ENCODE measurements around the gene NEU2.

NEU2 gene

DNA sequence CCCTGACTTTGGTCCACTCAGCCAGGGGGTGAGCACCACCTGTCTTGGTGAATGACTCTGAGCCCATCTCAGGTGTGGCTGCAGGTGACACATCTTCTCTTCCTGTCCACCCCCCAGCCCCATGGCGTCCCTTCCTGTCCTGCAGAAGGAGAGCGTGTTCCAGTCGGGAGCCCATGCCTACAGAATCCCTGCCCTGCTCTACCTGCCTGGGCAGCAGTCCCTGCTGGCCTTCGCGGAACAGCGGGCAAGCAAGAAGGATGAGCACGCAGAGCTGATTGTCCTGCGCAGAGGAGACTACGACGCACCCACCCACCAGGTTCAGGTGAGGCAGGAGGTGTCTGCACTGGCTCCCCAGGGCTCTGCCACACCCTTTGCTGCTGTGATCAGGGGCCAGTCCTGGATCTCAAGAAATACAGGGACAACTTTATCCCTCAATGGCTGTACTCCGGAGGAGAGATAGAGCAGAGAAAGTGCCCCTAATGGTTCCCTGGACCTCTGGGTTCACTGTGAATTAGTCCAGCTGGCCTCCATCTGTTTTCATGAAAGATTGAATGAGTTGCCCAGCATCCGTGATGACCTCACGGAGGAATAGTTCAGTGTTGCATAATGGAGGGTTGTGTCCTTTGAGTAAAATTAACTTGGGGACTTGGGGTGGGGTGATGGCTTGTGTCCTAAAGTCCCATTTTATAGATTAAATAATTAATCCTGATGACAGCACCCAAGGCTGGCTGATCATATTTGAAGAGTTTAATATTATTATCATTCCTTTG is at the start of gene NEU2:
Gene NEU2 (plus strand): TSS at position 122 of the 770 bp plus-strand sequence. CDS start 0 bp downstream, at position 122.
- no peak for DNase-seq (ENCODE audit: low read depth in 2 of 2)

DNA sequence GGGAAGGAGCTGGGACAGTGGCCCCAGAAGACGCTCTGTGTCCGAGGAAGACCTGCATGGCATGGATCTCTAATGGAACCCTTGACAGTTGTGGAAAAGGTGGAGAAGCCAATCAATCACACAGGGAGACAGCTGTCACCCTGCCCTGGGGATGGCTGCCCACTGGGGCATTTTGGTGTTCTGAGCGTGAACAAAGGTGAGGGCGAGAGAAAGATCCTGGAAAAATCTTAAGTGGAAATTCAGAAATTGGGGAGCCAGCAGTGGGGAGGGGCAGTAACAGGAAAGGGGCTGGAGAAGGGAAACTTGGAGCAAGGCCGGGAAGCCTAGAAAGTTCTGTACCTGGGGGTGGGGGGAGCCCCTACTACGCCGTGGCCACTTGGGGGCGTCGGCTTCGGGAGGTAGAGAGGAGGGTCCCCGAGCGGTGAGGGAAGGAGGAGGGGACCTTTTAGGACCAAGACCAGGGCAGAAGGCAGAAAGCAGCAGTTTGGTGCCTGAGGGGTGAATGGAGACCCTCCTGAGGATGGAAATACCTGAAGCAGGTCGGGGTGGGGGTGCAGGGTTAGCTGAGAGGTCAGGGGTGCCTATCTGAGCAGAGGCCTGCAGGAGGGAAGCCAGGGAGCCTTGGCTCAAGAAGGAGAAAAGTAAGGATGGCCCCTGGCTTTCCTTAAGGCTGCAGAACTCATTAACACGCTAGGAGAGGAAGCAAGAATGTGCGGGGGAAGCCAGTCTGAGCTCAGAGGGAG is 49.4 kb upstream of the NEU2 start:
- DNase-seq (ENCODE audit: low read depth in 2 of 2): no peak

DNA sequence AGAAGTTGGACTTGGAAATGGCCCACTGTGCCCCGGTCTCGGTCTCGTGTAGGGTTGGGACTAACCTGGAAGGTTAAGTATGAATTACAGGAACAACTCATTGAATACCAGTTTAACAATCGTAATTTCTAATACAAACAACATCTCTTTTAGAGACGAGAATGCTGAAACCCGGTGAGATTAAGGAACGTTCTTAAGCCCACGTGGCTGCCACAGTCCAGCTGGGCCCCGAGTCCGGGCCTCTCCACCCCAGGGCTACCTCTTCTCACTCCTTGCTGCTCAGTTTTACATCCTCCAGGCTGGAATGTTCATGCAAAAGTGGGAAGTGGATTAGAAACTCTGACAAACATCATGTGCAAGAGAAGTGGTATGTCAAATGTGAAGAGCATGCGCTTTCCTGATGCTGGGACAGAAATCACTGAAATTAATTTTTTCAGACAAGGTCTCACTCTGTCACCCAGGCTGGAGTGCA is 48.8 kb upstream of the NEU2 start:
- DNase-seq (ENCODE audit: low read depth in 2 of 2): no peak

DNA sequence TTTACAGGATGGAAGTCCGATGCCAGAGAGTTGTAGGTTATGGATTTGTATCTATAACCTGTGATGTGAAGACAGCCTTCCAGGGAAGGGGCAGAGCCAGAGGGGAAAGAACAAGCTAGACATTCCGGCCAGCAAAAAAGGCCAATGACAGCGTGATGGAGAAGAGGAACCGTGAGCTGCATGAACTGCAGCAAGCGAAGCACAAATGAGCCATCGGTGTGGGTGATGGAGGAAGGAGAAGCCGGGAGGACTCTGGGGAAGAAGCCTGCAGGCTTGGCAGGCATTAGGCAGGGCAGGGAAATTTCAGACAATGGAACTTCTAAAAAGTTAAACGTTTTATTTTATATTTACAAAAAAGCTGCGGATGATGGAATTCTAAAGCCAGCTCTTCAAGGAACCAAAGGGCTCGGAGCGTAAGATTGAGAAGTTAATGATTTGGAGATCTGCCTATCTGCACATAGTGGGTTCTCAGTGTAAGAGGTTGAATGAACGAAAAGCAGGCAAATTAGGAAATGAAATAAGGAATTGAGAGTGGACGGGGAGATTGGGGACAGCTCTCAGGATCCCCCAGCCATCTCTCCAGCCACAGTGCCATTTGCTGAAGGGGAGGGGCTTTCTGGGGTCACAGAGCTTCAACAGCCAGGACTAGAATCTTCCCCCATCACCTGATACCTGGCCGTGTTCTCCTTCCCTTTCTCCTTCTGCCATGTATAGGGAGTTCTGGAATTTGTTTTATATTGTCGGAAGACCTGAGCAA is 47.8 kb upstream of the NEU2 start:
- no peak for DNase-seq (ENCODE audit: low read depth in 2 of 2)

DNA sequence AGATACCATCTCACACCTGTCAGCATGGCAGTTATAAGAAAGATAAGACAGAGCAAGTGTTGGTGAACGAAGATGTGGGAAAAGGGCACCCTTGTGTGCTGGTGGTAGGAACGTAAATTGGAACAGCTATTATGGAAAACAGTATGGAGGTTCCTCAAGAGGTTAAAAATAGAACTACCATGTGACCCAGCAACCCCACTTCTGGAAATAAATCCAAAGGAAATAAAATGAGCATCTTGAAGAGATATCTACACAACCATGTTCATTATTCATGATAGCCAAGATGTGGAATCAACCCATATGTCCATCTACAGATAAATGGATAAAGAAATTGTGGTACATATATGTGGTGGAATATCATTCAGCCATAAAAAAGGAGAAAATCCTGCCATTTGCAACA is 46.3 kb upstream of the NEU2 start:
- DNase-seq (ENCODE audit: low read depth in 2 of 2): no peak

DNA sequence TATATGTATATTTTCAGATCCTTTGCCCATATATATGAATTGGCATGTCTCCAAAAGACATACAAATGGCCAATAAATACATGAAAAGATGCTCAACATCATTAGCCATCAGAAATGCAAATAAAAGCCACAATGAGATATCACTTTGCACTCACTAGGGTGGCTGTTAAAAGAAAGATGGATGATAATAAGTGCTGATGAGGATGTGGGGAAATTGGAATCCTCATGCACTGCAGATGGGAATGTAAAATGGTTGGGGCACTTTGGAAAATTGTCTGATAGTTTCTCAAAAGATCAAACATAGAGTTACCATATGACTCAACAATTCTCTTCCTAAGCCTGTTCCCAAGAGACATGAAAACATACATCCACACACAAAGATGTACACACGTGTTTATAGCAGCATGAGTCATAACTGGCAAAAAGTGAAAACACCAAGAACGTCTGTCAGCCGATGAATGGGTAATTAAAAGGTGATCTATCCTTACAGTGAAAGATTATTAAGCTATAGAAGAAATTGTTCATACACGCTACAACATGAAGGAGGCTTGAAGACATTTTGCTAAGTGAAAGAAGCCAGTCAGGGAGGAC is 39.1 kb upstream of the NEU2 start:
- DNase-seq (ENCODE audit: low read depth in 2 of 2): no peak

DNA sequence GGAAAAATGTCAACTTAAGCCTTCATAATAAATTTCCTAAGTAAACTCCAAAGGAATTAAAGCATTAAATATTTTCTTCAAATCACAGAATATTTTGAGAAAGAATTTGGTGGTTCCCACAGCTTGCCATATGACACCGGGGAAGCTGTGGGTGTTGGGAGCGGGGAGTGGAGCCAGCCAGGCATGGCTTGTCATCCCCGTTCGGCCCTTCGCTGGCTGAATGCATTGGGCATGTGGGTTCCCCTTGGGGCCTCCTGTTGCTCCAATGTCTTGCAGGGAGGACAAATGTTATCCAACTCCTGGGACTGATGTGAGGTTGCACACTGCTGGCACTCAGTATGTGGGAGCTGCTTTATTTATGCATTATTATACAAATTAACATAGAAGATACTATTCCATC is 38.0 kb upstream of the NEU2 start:
- DNase-seq (ENCODE audit: low read depth in 2 of 2): no peak

DNA sequence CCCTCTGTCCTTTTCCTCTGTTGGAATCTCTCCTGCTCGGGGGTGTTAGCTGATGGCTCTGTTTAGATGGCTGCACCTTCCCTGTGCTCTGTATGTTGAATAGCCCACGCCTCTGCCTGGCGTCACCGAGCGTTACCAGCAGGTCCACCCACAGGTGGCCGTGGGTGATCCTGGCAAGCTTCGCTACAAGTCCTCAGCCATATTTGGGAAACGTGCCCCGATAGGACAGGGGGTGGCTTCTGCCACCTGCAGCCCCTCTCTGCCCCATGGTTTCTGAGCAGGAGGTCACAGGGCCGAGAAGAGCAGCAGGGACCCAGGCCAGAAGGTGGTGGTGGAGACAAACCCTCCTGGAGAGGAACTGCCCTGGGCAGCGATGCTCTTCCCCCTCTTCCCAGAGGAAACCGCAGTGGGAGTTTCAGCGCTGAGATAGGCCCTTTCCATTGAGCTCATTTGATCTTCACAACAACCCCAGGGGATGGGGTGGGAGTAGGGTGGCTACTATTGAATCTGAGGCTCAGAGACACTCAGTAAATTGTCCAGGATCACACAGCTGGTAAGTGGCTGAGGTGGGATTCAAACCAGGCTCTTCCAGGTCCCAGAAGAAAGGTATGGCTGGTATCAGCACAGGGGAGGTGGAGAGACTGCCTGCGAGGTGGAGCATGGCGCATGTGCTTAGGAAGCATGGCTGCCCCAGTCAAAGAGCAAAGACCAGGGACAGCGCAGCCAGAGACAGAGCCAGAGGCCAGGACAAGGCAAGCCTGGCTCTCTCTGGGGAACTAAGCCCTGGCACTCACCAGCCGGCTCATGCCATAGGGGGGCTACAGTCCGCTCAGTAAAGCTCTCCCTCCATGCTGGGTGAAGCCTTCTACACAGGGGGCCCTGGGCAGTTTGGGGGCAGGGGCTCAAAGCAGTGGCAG is 34.5 kb upstream of the NEU2 start:
- DNase-seq (ENCODE audit: low read depth in 2 of 2): no peak

DNA sequence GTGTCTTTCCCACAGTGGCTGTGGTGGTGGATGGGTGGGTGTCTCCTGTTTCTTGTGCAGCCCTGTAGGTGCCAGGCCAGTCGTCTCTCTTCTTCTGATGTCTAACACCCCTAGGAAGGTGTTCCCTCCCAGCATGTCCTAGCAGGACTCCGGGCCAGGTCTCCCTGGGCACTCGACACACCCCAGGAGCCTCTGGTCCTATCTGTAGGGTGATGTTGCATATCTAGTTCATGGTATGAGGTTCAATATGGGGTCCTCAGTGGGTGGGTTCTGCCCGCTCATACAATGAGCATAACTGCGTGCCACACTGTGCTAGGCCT is 33.8 kb upstream of the NEU2 start:
- no peak for DNase-seq (ENCODE audit: low read depth in 2 of 2)

DNA sequence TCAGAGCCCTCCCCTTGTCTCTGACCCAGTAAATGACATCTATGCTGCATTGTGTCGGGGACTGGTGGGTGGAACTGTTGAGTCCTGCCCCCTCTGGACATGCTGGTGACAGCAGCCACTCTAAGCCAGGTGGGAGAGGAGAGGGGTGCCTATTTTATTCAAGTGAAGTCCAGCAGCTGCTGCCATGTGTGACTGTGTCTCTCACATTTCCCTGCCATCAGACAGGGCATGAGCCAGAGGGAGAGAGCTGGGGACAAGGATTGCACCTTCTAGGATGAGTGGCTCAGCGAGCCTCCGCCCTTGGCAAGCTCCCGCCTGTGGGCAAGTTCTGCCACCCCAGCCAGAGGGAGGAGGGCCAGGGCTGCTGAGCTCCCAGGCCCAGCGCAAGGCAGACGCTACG is 33.1 kb upstream of the NEU2 start:
- DNase-seq (ENCODE audit: low read depth in 2 of 2): no peak

DNA sequence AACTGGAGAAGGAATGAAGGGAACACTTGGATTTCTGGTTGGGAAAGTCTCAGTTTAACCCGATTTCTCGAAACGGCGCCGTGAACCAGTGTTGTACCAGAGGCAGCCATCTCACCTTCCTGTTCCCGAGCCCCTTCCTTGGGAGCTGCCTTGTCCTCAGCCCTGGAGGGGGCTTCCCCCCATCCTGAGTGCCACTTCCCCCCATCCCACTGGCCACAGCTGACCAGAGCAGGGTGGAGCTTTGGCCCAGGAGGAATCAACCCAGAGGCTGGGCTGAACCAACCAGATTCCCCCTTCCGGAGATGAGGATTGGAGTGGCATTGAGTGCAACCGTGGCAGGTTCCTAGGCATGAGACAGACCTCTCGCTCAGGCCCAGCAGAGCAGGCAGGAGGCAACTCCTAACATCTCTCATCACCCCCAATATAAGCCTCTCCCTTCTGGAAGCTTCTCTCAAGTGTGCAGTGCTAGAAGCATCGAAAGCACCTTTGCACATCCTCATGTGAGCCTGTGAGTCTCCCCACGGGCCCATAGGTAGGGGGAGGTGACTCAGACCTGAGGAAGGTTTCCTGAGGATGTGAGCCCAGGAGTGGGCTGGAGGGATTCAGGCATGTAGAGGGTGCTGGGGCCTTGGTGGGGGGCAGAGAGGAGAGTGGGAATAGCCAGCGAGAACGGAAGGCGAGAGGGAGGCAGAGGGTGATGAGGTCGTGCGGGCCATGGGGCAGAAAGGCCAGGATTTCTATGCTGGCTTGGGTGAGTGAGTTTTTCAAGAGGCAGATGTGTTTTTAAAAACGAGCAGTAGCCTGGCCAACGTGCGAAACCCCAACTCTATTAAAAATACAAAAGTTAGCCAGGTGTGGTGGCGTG is 31.4 kb upstream of the NEU2 start:
- DNase-seq (ENCODE audit: low read depth in 2 of 2): no peak

DNA sequence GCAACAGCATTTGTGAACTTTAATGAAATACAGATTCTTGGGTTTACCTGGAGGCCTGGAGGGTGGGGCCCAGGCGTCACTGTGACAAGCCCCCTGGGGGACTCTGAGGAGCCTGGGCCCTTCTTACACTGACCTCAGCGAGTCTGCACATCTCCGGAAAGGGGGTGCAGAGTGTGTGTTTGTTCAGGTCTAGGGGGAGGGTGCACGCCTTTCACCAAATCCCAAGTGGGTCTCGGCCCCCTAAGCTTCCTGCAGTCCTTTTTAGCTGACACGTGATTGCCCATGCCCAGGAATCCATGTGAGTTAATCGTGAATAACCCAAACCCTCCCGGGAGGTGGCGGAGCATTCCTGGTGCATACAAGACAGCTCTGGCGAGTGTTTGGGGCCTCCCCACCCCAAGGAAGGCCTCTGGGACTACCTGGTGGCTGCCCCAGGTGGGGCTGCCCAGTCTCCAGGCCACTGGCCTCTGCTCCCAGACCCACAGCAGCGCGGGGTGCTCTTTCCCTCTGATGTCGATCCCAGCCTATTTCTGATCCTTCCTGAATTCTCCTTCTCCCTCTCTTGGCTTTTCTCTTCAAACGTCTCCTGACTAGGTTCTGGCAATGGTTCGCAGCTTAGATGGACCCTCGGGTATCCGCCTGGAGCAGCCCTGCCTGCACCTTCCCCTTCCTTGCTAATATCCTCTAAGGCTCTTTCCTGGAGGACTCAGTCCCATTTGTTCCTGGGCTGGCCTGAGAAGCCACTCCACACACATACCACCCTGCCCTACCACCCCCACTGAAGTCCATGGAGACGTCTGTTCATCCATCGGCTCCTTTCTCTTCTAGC is 29.4 kb upstream of the NEU2 start:
- no peak for DNase-seq (ENCODE audit: low read depth in 2 of 2)

DNA sequence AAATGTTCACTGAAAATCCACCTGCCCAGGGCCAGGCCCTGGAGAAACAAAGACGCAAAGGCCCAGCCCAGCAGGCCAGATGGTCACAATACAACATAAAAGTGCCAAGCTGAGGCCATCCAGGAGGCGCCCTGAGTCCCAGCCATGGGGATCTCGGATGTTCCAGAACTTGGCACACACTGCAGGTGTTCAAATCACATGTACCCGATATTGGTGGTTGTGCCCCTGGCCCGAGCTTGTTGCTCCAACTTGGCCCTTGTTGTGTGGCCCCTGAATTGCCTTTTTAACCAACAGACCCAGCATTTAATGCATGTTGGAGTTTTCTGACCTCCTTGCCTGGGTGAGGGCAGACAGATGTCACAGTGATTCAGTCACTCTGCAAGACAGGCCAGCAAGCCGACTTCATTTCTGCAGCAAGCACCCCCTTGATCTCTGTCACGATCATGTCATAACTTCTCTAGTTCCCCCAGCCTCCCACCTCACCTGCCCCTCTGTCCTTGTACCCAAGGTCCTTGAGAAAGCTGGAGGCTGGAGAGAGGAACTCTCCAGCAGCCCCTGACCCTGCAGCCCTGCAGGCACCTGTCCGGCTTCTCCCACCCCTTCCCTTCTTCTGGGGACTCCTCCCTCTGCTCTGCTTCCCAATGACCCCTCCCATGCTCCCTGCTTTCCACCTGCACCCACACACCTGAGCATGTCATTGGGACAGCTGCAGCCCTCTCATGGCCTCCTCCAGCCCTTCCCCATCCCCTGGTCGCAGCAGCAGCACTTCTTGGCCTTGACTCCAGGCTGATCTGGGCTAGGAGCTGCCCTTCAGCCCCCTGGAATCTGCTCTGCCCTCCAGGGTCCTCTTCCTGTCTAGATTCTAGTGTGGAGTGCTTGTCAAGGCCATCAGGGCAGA is 28.6 kb upstream of the NEU2 start:
- no peak for DNase-seq (ENCODE audit: low read depth in 2 of 2)

DNA sequence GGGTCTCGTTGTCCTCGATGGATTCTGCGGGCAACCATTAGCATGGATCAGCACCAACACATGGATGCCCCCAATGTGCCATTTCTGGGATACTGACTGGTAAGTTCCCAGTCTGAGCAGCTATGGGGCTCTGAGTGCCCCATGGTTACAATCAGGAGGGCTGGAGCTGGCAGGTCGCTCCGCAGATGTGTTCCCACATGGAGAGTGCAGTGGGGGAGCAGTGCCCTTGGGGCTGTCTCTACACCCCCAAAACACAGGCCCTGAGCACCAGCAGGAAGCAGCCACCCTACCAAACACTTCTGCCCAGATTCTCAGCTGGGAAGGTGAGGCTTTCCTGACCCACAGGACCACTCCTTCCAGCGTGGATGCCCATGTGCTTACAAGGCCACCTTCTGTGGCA is 27.4 kb upstream of the NEU2 start:
- no peak for DNase-seq (ENCODE audit: low read depth in 2 of 2)

DNA sequence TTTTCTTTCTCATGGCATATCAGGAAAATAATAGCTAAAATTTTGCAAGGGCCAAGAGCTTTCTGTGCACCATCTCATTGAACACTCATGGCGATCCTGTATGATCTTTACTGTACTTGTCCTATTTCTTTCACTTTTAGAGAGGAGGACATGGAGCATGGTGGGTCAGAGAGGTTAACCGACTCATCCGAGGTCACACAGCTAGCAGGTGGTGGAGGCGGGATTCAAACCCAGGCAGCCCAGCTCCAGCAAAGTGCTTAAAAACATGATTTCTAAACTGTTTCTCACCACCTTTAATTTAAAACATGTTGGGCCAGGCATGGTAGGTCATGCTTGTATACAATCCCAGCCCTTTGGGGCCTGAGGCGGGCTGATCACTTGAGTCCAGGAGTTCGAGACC is 25.8 kb upstream of the NEU2 start:
- no peak for DNase-seq (ENCODE audit: low read depth in 2 of 2)

DNA sequence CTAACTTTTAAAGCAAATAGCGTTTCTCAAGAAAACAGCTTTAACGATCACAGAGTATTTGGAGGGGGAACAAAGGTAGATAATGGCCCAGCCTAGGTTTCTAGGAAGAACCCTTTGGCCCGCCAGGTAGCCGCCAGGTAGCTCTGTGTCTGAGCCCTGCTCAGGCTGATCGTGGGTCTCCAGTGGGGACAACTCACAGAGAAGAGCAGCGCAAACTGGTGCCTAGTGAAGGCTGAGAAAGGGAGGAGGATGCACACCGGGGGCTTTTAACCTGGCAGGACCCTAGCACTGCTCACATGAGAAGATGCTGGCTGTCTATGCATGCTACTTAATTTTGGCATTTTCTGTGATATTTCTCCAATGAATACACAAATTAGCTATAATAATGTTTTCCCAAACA is 25.2 kb upstream of the NEU2 start:
- DNase-seq (ENCODE audit: low read depth in 2 of 2): no peak

DNA sequence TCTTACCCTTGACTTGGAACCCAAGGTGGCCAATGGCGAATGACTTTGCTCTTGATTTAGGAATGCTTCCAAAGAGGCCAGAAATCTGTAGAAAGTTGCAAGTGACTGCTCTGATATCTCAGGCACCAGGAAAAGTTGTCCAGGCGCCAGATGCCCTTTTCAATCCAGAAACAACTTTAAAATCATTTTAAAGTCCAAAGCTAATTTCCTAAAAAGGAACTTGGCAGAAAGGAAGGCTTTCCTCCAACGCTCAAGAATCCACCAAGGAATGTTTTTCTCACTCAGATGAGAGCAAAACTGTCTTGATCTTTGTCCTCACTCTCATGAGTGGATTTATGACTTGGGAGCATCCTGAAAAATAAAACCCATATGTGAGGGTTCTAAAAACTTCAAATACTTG is 24.7 kb upstream of the NEU2 start:
- no peak for DNase-seq (ENCODE audit: low read depth in 2 of 2)

DNA sequence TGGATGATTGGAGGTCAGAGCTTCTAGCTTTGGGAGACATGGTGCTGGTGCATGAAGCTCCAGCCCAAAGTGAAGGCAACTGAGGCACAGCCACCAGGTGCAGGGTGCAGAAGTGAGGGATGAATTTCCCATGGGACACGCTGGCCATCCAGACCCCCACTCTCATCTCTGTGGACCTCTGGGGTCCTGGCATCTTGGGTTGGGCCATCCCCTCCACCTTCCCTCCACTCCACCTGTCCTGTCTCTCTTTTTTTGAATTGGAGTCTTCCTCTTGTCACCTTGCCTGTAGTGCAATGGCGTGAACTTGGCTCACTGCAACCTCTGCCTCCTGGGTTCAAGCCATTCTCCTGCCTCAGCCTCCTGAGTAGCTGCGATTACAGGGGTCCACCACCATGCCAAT is 22.8 kb upstream of the NEU2 start:
- DNase-seq (ENCODE audit: low read depth in 2 of 2): no peak
